ENCODE results near the gene FKBP5.
A peak's percentile ranks its signal among the peaks of the same experiment; 100 is the strongest.

Gene FKBP5

GRCh38 chr6:35569011-35569461 lies 119.7 kb downstream of the FKBP5 start:
- DNase-seq (ENCODE audit: low read depth), result no peak
- in situ Hi-C loops (cut with HindIII; ENCODE audit: low sequenced_read_pairs), result no loop called here

GRCh38 chr6:35566794-35567193 lies 121.9 kb downstream of the FKBP5 start:
- in situ Hi-C loops (cut with HindIII; ENCODE audit: low sequenced_read_pairs), result no loop called here
- H3K4me3 ChIP-seq (ENCODE audit: low read depth, low read length), result no peak overlapping the region
- DNase-seq (ENCODE audit: low read depth), result no peak
- TF ChIP-seq CTCF (IDR thresholded peaks at IDR 0.05; ENCODE audit: low read depth, low read length, missing control alignments), result no peak

More at GRCh38 chr6:35569011-35569461, 119.7 kb downstream of the FKBP5 start:
- TF ChIP-seq CTCF (IDR thresholded peaks at IDR 0.05; ENCODE audit: low read depth, low read length, missing control alignments), result peak; percentile 59
- H3K4me3 ChIP-seq (ENCODE audit: low read depth, low read length), result no peak overlapping the region

GRCh38 chr6:35564733-35565132 lies 124.0 kb downstream of the FKBP5 start:
- in situ Hi-C loops (cut with HindIII; ENCODE audit: low sequenced_read_pairs), result no loop called here
- no peak for TF ChIP-seq CTCF (IDR thresholded peaks at IDR 0.05; ENCODE audit: low read depth, low read length, missing control alignments)
- no peak for DNase-seq (ENCODE audit: low read depth)

GRCh38 chr6:35562060-35562459 lies 126.7 kb downstream of the FKBP5 start:
- DNase-seq (ENCODE audit: low read depth), result no peak
- H3K4me3 ChIP-seq (ENCODE audit: low read depth, low read length), result no peak overlapping the region
- in situ Hi-C loops (cut with HindIII; ENCODE audit: low sequenced_read_pairs), result no loop called here
- TF ChIP-seq CTCF (IDR thresholded peaks at IDR 0.05; ENCODE audit: low read depth, low read length, missing control alignments), result no peak

More at GRCh38 chr6:35564733-35565132, 124.0 kb downstream of the FKBP5 start:
- no peak overlapping the region for H3K4me3 ChIP-seq (ENCODE audit: low read depth, low read length)

GRCh38 chr6:35561113-35561512 lies 127.6 kb downstream of the FKBP5 start:
- TF ChIP-seq CTCF (IDR thresholded peaks at IDR 0.05; ENCODE audit: low read depth, low read length, missing control alignments), result no peak
- in situ Hi-C loops (cut with HindIII; ENCODE audit: low sequenced_read_pairs), result no loop called here
- DNase-seq (ENCODE audit: low read depth), result no peak
- H3K4me3 ChIP-seq (ENCODE audit: low read depth, low read length), result no peak overlapping the region

GRCh38 chr6:35558571-35558970 lies 130.1 kb downstream of the FKBP5 start:
- TF ChIP-seq CTCF (IDR thresholded peaks at IDR 0.05; ENCODE audit: low read depth, low read length, missing control alignments), result no peak
- no peak for DNase-seq (ENCODE audit: low read depth)
- no peak overlapping the region for H3K4me3 ChIP-seq (ENCODE audit: low read depth, low read length)
- in situ Hi-C loops (cut with HindIII; ENCODE audit: low sequenced_read_pairs), result no loop called here

GRCh38 chr6:35557239-35557638 lies 131.5 kb downstream of the FKBP5 start:
- H3K4me3 ChIP-seq (ENCODE audit: low read depth, low read length), result no peak overlapping the region
- no peak for TF ChIP-seq CTCF (IDR thresholded peaks at IDR 0.05; ENCODE audit: low read depth, low read length, missing control alignments)
- DNase-seq (ENCODE audit: low read depth), result no peak
- in situ Hi-C loops (cut with HindIII; ENCODE audit: low sequenced_read_pairs), result no loop called here
